ENCODE measurements around the gene NEU1. TPM values are rescaled to one million over a fixed set of nuclear protein-coding genes. Genes with fewer than 3 reads are reported as not detected.

NEU1 gene
- total and polyA plus RNA-seq, 5 donors from 2014 or later, result 26.4 to 32.4 (median 29.1) TPM

DNA sequence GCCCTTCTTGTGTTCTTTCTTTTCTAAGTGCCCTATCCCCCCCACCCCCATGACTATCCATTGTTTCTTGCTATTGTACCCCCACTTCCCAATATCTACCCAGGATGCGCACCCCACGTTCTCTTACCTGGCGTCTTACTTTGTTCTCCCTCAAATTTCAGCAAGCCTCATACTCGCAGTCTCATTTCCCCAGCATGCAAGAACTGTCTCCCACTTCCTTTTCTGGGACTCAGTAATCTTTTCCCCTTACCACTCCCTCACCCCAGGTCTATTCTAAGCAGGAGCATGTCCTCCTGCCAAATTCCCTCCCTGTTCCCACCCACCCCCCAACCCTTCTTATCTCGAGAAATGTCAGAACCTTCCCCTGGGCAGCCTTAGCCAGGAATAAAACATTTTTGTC lies 36.6 kb upstream of the NEU1 start:
- ATAC-seq (ENCODE audit: low read depth in 2 of 2), result no peak
- H3K4me3 ChIP-seq (ENCODE audit: low read depth, low read length), result no peak overlapping the region
- H3K27ac ChIP-seq (ENCODE audit: insufficient read depth, low read length, poor library complexity, severe bottlenecking), result no peak overlapping the region
- peak overlapping the region; percentile 78 to 98 (median 92) for H3K4me3 Mint-ChIP-seq
- H3K27ac Mint-ChIP-seq, result peak overlapping the region in 2 of 3 donors; percentile 20 to 98
- peaks cover 43% of the 10 kb centered on the region for H3K4me1 ChIP-seq (ENCODE audit: control insufficient read depth, insufficient read depth, low read length, poor library complexity, severe bottlenecking)
- H3K27me3 Mint-ChIP-seq, result no peaks in the 10 kb centered on the region
- peaks cover 4% of the 10 kb centered on the region for H3K36me3 ChIP-seq (ENCODE audit: control insufficient read depth, insufficient read depth, low read length)
- H3K27me3 ChIP-seq (ENCODE audit: control insufficient read depth, insufficient read depth, low read length), result no peaks in the 10 kb centered on the region
- DNase-seq, result no peak
- no peaks in the 10 kb centered on the region for H3K9me3 ChIP-seq (ENCODE audit: control insufficient read depth in 2 of 2, low read length in 2 of 2)
- H3K9me3 Mint-ChIP-seq, result no peaks in the 10 kb centered on the region
- no peaks in the 10 kb centered on the region for H3K36me3 Mint-ChIP-seq
- peaks cover 0 to 44% (median 26%) of the 10 kb centered on the region in 4 donors for H3K4me1 Mint-ChIP-seq

DNA sequence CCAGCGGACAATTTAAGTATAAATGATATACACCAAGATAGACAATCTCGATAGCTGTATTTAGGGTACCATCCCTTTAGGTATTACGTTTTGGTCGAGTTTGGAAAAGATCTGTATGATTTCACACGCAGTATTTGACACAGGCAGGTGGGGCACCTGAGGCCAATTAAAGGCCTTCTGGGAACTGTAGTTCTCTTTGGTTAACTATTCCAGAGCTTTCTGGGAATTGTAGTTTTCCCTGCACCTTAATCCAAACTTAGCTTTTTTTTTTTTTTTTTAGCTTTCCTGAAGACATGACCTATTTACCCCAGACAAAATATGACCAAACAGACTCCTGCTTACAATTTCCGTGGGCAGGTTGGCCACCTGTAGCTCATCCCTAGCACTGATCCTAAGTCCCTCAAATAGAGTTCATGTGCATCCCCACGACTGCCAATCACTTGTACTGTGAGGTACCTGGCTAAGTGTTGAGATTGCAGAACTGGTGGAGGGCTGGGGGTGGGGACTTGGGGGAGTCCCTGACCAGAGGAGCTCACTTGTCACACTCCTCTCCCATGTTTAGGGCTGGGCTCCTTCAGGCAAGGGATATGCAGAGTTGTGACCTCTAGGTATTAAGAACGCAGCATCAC lies 35.9 kb upstream of the NEU1 start:
- no peaks in the 10 kb centered on the region for H3K27me3 Mint-ChIP-seq
- peaks cover 0 to 44% (median 27%) of the 10 kb centered on the region in 4 donors for H3K4me1 Mint-ChIP-seq
- DNase-seq, result peak; percentile 25 to 75 (median 71)
- ATAC-seq (ENCODE audit: low read depth in 2 of 2), result peak; percentile 22 to 27
- peaks cover 8% of the 10 kb centered on the region for H3K36me3 ChIP-seq (ENCODE audit: control insufficient read depth, insufficient read depth, low read length)
- peaks cover 2% of the 10 kb centered on the region for H3K36me3 Mint-ChIP-seq
- peak overlapping the region; percentile 88 for H3K27ac ChIP-seq (ENCODE audit: insufficient read depth, low read length, poor library complexity, severe bottlenecking)
- H3K9me3 Mint-ChIP-seq, result no peaks in the 10 kb centered on the region
- peak overlapping the region; percentile 91 for H3K4me3 ChIP-seq (ENCODE audit: low read depth, low read length)
- peak overlapping the region; percentile 83 to 98 (median 97) for H3K27ac Mint-ChIP-seq
- H3K27me3 ChIP-seq (ENCODE audit: control insufficient read depth, insufficient read depth, low read length), result no peaks in the 10 kb centered on the region
- H3K4me1 ChIP-seq (ENCODE audit: control insufficient read depth, insufficient read depth, low read length, poor library complexity, severe bottlenecking), result peaks cover 43% of the 10 kb centered on the region
- H3K9me3 ChIP-seq (ENCODE audit: control insufficient read depth in 2 of 2, low read length in 2 of 2), result no peaks in the 10 kb centered on the region
- H3K4me3 Mint-ChIP-seq, result peak overlapping the region; percentile 96 to 99 (median 98)

DNA sequence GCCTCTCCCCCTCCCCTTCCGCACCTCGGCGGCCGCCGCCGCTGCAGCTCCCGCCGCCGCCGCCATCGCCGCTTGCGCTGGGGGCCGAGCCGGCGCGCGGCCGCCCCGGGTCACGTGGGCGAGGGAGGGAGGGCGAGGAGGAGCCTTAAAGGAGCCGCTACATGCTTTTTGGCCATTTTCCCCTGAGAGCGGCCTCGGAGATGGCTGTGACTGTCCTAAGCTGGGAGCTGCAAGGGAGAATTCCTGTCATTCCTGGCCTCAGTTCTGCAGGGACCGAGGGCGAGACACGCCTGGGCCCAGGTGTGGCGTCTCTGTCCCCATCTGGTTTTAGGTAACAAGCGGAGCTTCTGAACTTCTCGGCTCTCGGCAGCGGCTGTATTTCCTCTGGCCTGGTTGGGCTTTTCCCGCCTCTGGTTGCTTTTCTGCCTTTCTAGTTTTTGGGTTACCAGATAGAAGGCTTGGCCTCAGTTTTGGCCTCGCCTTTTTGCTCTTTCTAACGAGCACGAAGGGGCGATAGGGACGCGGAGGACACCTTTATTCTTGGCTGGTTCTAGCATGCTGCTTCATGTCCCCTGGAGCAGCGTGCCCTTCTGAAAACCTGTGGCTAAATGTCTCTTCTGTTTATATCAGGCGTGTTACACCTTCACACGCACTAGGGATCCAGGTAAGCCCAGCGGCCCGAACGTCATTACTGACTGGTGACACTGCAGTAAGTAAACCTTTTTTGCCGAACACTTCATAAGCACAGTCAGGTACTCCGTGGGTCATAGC lies 35.2 kb upstream of the NEU1 start, which contains the start of gene EHMT2:
EHMT2 (minus strand) TSS at position 87 of the 771 bp plus-strand sequence; CDS start at position 66, 21 bp downstream.
- H3K4me1 Mint-ChIP-seq, result peaks cover 0 to 44% (median 25%) of the 10 kb centered on the region in 4 donors
- Histone ChIP-seq H3K27ac (ENCODE audit: insufficient read depth, low read length, poor library complexity, severe bottlenecking) (peak within 1 kb of the TSS; percentile 88), H3K9me3 (ENCODE audit: control insufficient read depth in 2 of 2, low read length in 2 of 2) (no peaks in the 10 kb centered on the region), H3K4me1 (ENCODE audit: control insufficient read depth, insufficient read depth, low read length, poor library complexity, severe bottlenecking) (peaks cover 42% of the 10 kb centered on the region), H3K4me3 (ENCODE audit: low read depth, low read length) (peak within 1 kb of the TSS; percentile 91), H3K36me3 (ENCODE audit: control insufficient read depth, insufficient read depth, low read length) (peaks cover 15% of the 10 kb centered on the region), H3K27me3 (ENCODE audit: control insufficient read depth, insufficient read depth, low read length) (no peaks in the 10 kb centered on the region)
- H3K27ac Mint-ChIP-seq, result peak within 1 kb of the TSS; percentile 92 to 98 (median 97)
- no peaks in the 10 kb centered on the region for H3K9me3 Mint-ChIP-seq
- DNase-seq (peak; percentile 78 to 91 (median 84)), ATAC-seq (ENCODE audit: low read depth in 2 of 2) (peak; percentile 60 to 65)
- peak within 1 kb of the TSS; percentile 96 to 99 (median 98) for H3K4me3 Mint-ChIP-seq
- H3K36me3 Mint-ChIP-seq, result peaks cover 5% of the 10 kb centered on the region
- no peaks in the 10 kb centered on the region for H3K27me3 Mint-ChIP-seq

DNA sequence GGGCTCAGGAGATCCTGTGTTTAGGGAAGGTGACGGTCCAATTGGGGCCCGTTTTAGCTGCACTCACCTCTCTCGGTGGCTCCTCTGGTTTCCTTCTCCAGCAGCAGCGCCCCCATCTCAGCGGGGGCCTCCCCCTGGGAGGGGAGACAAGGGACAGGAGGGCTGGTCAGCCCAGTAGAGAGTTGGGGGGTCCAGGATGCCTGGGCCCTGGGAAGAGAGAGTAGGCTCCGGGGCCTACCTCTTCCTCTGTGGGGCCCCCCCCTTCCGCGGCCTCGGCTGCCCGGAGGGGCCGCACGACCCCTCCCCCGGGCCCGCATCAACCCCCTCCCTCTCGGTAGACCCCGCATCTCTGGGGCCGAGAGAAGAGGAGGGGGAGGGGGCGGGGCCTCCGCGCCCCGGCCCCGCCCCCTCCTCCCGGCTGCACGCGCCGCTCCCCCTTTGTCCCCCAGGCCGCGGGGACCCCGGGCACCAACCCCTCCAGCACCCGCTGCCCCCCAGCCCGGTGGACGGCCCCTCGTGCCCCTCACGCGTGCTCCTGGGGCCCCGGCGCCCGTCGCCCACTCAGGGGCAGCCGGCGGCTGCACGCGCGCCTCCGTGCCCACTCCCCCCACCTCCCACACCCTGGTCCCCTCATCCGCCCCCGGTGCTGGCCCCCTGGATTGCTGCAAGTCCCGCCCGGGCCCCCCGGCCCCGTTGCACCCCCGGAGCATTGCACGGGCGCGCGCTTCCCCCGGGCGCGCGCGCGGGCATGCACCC lies 34.4 kb upstream of the NEU1 start:
- H3K36me3 ChIP-seq (ENCODE audit: control insufficient read depth, insufficient read depth, low read length), result peaks cover 22% of the 10 kb centered on the region
- H3K9me3 ChIP-seq (ENCODE audit: control insufficient read depth in 2 of 2, low read length in 2 of 2), result no peaks in the 10 kb centered on the region
- H3K36me3 Mint-ChIP-seq, result peaks cover 10% of the 10 kb centered on the region
- no peaks in the 10 kb centered on the region for H3K9me3 Mint-ChIP-seq
- H3K27me3 ChIP-seq (ENCODE audit: control insufficient read depth, insufficient read depth, low read length), result no peaks in the 10 kb centered on the region
- peak overlapping the region; percentile 76 for H3K27ac ChIP-seq (ENCODE audit: insufficient read depth, low read length, poor library complexity, severe bottlenecking)
- H3K4me1 ChIP-seq (ENCODE audit: control insufficient read depth, insufficient read depth, low read length, poor library complexity, severe bottlenecking), result peaks cover 34% of the 10 kb centered on the region
- peak overlapping the region; percentile 91 for H3K4me3 ChIP-seq (ENCODE audit: low read depth, low read length)
- ATAC-seq (ENCODE audit: low read depth in 2 of 2) (no peak), DNase-seq (peak in 1 of 3 donors; percentile 23)
- H3K27ac Mint-ChIP-seq, result peak overlapping the region; percentile 67 to 92 (median 91)
- no peaks in the 10 kb centered on the region for H3K27me3 Mint-ChIP-seq
- H3K4me3 Mint-ChIP-seq, result peak overlapping the region; percentile 85 to 96 (median 92)
- peaks cover 0 to 39% (median 21%) of the 10 kb centered on the region in 4 donors for H3K4me1 Mint-ChIP-seq

DNA sequence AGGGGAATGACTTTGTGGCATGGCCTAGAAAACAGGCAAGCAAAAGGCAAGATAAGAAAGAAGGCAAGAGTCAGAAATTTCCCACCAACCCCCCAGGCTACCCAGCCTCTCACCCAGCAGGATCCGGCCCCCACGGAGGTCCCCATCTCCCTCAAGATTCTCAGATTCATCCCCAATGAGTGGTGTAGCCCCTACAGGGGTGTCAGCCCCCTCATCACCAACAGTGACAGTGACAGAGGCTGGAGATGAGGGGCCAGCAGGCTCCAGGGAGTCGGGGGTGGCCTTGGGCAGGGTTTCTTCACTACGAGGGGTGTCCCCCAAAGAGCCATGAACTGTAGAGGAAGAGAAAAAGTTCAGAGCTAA lies 33.9 kb upstream of the NEU1 start:
- Histone ChIP-seq H3K27me3 (ENCODE audit: control insufficient read depth, insufficient read depth, low read length) (no peaks in the 10 kb centered on the region), H3K36me3 (ENCODE audit: control insufficient read depth, insufficient read depth, low read length) (peaks cover 26% of the 10 kb centered on the region), H3K9me3 (ENCODE audit: control insufficient read depth in 2 of 2, low read length in 2 of 2) (no peaks in the 10 kb centered on the region), H3K4me3 (ENCODE audit: low read depth, low read length) (peak overlapping the region; percentile 13), H3K4me1 (ENCODE audit: control insufficient read depth, insufficient read depth, low read length, poor library complexity, severe bottlenecking) (peaks cover 34% of the 10 kb centered on the region), H3K27ac (ENCODE audit: insufficient read depth, low read length, poor library complexity, severe bottlenecking) (peak overlapping the region; percentile 76)
- no peaks in the 10 kb centered on the region for H3K27me3 Mint-ChIP-seq
- peaks cover 0 to 39% (median 22%) of the 10 kb centered on the region in 4 donors for H3K4me1 Mint-ChIP-seq
- no peak for DNase-seq
- peak overlapping the region; percentile 67 to 92 (median 91) for H3K27ac Mint-ChIP-seq
- no peaks in the 10 kb centered on the region for H3K9me3 Mint-ChIP-seq
- peak overlapping the region; percentile 82 to 95 (median 86) for H3K4me3 Mint-ChIP-seq
- no peak for ATAC-seq (ENCODE audit: low read depth in 2 of 2)
- peaks cover 14% of the 10 kb centered on the region for H3K36me3 Mint-ChIP-seq

DNA sequence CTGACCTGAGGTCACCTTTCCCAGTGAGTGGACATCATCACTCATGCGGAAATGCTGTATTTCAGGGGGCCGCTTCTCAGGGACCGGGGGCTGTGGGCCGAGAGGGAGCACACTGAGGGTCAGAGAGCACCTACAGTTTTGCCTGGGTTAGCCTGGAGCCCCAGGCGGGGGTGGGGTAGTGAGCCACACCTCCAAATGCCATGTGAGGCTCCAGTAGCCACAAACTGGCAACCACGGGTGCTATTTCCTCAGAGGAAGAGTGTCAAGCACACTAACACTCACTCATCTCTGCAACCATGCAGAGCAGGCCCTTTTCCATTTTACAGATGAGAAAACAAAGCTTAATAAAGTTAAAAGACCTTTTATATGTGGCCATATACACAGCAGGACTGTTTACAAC lies 30.2 kb upstream of the NEU1 start:
- Mint-ChIP-seq H3K36me3 (peaks cover 31% of the 10 kb centered on the region), H3K27ac (no peak overlapping the region), H3K9me3 (no peaks in the 10 kb centered on the region), H3K4me3 (no peak overlapping the region), H3K27me3 (no peaks in the 10 kb centered on the region), H3K4me1 (peaks cover 0 to 18% (median 13%) of the 10 kb centered on the region in 4 donors)
- no peak for DNase-seq
- Histone ChIP-seq H3K9me3 (ENCODE audit: control insufficient read depth in 2 of 2, low read length in 2 of 2) (no peaks in the 10 kb centered on the region), H3K27me3 (ENCODE audit: control insufficient read depth, insufficient read depth, low read length) (no peaks in the 10 kb centered on the region), H3K36me3 (ENCODE audit: control insufficient read depth, insufficient read depth, low read length) (peaks cover 38% of the 10 kb centered on the region), H3K4me1 (ENCODE audit: control insufficient read depth, insufficient read depth, low read length, poor library complexity, severe bottlenecking) (peaks cover 11% of the 10 kb centered on the region), H3K27ac (ENCODE audit: insufficient read depth, low read length, poor library complexity, severe bottlenecking) (no peak overlapping the region), H3K4me3 (ENCODE audit: low read depth, low read length) (no peak overlapping the region)
- no peak for ATAC-seq (ENCODE audit: low read depth in 2 of 2)

DNA sequence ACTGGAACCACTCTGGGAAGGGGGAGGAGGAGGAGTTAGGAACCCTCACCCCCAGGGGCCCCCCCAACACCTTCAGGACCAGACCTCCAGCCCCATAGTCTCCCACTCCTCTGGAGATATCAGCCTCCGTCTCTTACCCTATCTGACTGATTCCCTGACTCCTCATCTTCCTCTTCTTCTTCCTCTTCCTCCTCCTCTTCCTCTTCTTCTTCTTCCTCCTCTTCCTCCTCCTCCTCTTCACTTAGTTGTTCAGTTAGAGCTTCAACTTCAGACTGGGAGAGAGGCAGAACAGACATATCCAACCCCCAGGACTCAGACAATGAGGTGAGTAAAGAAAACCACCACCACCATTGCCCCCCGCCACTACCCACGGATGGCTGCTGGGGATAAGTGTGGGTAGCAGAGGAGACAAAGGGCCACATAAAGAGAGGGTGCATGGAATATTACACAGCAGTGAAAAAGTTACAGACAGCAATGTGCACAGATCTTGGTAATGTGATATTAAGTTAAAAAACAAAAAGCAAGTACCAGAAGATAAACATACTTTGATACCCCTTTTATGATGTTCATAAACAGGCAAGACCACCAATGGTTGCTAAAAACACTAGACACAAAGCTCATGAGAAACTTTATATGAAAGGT lies 26.8 kb upstream of the NEU1 start:
- Histone ChIP-seq H3K36me3 (ENCODE audit: control insufficient read depth, insufficient read depth, low read length) (peaks cover 49% of the 10 kb centered on the region), H3K27ac (ENCODE audit: insufficient read depth, low read length, poor library complexity, severe bottlenecking) (no peak overlapping the region), H3K4me3 (ENCODE audit: low read depth, low read length) (no peak overlapping the region), H3K4me1 (ENCODE audit: control insufficient read depth, insufficient read depth, low read length, poor library complexity, severe bottlenecking) (no peaks in the 10 kb centered on the region), H3K9me3 (ENCODE audit: control insufficient read depth in 2 of 2, low read length in 2 of 2) (no peaks in the 10 kb centered on the region), H3K27me3 (ENCODE audit: control insufficient read depth, insufficient read depth, low read length) (no peaks in the 10 kb centered on the region)
- Mint-ChIP-seq H3K27me3 (no peaks in the 10 kb centered on the region), H3K4me3 (no peak overlapping the region), H3K9me3 (no peaks in the 10 kb centered on the region), H3K27ac (no peak overlapping the region), H3K36me3 (peaks cover 51% of the 10 kb centered on the region), H3K4me1 (peaks cover 0 to 8% (median 3%) of the 10 kb centered on the region in 4 donors)
- ATAC-seq (ENCODE audit: low read depth in 2 of 2) (no peak), DNase-seq (no peak)
